Umbilical cord (tissue), 2 donors: ENCODE measurements around the gene TBC1D17. TPM values are rescaled to one million over a fixed set of nuclear protein-coding genes. Genes with fewer than 3 reads are reported as not detected.

Source experiments
- DNase-seq: peaks from one replicate; pipeline ENCODE4 v3.0.0-alpha.2; 2015; ENCODE audit warnings: low spot score
- total RNA-seq: library from RNA; depleted of rRNA; stranded (reverse); fragments of >200 nt; gene quantifications from one replicate; pipeline ENCODE4 v1.2.3, GENCODE V29; 2014; ENCODE audit warnings: low replicate concordance; ENCODE audit not compliant: insufficient read depth

The TBC1D17 gene
- total RNA-seq, 1 donor from 2014 or later, result 4.1 TPM

DNA sequence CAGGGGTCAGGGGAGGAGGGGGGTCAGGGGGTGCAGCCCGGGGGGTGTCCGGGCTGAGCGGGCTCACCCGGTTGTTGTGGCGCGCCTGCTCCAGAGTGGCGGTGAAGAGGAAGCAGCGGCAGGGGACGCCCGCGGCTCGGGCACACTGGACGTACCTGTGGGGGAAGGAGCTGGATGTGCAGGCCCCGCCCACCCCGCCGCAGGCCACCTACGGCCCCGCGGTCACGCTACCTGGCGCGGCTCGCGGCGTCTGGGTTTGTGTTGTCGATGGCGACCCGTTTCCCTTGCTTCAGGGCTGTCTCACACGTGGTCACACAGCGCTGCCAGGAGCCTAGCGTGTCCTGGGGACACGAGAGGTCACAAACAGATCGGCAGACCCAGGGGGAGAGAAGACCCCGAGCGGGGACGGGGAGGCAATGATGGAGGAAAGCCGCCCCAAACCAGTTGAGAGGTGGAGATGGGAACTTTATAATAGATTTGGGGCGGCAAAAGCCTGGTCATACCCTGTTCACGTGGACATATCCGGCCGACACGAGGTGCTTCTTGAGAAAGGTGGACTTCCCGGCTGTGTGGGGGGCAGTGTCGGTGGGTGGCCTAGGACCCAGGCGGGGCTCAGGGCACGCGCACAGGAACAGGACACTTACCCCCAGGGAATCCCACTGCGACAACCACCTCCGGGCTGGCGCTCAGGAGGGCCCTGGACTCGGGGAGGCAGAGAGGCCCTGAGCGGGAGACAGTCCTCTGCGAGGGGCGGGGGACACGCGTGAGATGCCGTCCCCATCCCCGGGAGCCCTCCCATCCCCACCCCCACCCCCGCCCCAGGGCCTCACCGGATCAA is 15.7 kb upstream of the TBC1D17 start:
- no peak for DNase-seq

DNA sequence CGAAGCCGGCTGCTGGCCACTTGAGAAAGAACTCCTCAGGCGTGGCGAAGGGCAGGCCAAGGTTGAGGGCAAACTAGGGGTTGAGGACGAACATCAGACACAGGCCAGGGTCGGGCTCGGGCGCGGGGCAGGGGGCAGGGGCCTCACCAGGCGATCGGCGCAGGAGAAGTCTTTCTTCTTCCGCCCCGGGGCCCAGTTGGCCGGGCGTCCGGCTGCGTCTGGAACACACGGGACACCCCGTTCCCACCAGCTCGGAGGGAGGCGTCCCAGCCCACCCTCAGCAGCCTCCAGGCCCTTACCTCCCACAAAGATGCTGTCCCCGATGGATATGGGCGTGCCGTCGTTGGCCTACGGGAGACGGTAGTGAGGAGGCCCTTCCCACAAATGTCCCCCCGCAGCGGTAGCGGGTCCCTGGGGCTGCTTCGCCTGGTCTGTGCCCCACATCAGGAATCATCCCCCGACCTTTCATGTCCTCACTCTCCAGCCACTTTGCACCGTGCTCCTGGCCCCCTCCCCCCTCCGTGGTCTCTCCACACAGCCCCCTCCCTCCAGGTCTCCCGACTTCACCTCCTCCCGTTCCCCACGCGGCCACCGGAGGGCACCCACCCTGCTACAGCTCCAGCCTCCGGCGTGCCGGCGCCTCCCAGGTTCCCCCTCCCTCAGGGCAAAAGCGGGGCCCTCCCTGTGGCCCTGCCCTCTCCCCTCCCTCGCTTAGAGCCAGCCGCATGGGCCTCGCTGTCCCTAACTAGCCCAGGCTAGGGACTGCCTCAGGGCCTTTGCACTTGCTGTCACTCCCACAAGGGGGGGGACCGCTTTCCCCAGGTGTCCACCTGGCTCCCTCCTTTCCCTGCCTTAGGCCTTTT is 14.9 kb upstream of the TBC1D17 start:
- no peak for DNase-seq

DNA sequence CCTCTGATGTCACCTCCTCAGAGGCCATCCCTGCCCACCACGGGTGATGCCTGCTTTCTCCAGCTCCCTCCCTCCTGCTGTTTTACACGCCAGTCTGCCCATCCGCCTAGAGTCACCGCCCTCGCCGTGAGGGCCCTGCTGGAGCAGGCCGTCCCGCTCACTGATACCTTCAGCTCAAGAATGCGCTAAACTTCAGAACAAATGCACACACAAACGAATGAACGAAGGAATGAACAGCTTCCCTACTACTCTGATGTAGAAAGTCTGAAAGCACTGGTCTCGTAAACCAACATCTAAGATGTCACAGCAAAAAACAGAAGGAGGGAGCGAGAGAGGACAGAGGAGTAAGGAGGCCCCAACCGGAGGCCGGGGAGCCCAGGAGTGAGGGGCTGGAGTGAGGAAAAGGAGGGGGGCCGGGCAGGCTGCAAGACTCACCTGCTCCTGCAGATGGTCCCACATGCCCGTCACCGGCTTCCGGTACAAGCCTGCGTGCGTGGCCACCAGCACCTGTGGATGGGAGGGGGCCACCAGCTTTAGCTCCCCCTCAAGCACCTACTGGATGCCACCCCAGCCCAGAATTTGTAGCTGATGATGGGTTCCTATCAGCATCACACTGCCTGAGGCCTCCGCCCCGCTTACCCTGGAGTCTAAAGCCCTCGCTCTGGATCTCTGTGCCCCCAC is 14.1 kb upstream of the TBC1D17 start:
- no peak for DNase-seq

DNA sequence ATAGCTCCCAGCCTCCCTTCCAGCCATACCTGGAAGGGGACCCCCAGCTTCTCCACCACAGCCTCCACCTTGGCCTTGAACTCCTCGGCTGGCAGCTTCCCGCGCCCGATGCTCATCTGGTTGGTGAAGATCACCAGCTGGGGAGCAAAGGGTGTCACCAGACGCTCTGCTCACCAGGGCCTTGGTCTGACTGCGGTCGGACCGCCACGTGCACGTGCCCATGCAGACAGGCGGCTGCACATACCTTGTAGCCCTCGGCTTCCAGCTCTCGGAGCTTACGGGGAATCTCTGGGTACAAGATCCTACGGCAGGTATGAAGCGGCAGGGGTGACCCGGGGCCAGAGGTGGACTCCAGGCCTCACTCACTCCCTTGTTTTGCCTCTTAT is 13.6 kb upstream of the TBC1D17 start:
- DNase-seq, result no peak

DNA sequence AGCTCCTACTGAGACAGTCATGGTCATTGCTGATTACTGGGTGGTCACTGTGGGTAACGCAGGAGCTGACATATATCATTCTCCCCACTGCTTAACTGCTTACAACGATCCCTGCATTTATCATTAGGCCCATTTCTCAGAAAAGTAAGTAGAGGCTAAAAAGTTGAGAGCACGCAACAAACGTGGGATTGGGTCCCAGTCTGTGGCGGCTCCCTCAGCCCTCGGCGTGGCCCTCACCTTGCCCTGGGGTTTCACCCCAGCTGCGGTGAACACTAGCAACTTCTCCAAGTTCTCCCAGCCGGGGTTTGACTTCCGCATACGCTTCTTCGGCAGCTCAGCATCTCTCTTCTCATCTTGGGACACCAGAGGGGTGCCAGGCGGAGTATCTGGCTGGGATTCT is 12.6 kb upstream of the TBC1D17 start:
- no peak for DNase-seq

DNA sequence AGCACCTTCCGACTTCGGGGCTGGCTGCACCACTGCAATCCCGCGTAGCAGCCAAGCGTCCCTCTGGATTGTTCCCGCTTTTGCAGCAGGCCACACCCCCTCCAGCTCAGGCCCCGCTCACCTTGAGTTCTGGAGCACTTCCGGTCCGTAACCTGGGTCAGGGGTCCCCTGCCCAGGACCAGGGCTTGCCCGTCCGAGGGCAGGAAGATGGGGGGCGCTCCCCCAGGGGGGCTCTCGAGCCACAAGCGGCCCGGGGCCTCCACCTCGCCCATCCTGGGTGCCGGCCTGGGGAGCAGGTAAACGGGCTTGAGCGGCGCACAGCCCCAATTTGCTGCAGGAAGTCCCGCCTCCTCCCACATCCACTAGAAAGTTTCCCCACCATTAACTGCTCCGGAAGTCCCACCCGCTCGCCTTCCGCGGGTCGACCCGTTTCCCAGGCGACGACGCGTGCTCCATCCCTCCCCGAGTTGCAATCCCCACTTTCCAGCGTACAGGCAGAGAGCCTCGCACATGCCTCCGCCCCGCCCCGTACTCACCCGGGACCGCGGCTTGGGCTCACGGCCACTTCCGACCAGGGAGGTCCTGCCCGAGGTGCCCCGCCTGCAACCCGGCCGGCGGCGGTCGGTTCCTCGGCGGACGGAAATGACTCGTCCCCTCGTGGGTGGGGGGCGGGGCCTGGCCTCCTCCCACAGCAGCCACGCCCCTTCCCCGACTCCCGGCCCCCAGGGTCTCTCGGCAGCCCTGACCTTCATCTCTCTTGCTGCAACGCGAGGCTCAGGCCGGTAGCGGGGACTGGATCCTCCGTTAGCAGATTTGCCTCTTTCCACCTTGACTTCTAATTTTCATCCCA is 10.3 kb upstream of the TBC1D17 start, which contains the start of gene PNKP:
PNKP (minus strand) TSS at position 644 of the 850 bp plus-strand sequence; CDS start at position 272, 372 bp downstream.
- peak; percentile 96 for DNase-seq

DNA sequence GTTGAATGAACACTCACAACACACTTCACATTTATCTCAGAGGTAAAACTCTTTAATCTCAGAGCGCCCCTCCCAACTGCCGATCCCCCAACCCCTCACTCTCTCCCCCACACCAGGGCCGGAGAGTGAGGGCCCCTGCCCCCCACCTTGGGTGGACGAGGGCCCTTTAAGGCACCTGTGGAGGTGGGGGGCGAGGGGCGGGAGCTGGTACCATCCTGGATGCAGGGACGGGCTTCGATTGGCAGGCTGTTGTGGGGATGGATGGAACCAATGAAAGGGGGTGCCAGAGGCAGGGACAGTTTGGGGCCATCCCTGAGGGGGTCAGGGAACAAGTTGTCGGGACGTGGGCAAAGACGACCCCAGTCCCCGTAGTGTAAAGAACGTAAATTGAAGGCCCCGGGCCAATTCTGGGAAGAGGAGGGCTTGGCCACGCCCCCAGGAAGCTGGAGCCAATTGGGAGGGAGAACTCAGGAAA is 8.5 kb upstream of the TBC1D17 start:
- DNase-seq, result no peak

DNA sequence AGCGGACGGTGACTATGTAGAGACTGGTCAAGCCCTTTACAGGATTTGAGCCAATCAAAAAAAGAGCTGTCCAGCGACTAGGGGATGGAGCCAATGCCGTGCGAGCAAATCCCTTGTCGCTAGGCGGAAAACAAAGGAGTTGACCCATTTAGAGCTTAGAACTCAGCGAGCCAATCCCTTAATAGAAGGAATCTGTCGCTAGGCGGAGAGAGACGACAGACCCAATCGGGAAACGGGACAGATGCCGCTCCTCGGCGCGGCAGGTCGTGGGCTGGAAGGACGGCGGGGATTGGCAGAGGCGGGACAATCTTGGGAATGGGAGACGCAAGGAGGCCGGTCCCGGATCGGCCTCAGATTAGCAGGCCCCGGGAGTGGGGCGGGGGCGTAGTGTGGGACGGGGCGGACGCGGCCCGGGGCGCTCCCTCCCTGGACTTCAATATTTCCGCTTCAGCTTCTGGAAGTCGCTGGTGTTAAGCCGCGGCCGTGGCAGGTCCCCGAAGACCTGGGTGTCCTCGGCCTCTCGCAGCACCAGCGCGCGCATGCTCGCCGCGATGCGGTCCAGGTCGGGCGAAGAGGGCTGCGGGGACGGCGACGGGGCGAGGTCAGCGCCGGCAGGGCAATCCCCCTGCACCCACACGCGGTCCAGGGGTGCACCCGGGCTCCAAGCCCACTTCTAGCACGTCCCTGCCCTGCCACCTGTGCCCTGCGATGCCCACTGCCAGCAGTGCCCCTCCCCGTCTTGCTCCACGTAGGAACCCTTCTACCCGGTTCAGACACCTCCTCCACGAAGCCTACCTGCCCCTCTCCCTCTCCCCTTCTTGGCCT is 7.8 kb upstream of the TBC1D17 start:
- DNase-seq, result peak; percentile 100

DNA sequence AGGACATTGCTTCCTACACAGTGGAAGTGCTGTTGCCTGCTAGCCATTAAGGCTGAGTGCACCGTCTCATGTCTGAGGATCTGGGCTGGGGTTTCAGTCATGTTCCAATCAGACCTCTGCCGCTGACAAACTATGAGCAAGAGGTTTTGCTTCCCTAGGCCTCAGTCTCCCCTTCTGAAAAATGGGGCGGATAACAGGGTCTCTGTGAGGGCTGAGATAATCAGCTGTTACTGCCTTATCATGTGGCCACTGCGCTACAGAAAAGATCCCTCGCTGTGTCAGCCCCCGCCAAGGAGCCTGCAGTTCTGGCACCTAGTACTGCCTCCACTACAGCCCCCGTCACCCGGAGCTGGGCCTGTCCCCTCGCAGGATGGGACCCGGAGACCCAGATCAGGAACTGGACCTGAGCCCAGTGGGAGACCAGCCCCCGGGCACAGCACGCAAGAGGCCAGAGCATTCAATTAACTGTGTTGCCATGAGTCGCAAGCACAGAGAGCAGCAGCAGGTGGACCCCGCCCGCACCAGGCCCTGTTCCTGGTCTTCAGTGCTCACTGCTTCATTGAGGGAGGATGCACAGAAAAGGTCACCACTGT is 7.1 kb upstream of the TBC1D17 start:
- no peak for DNase-seq

DNA sequence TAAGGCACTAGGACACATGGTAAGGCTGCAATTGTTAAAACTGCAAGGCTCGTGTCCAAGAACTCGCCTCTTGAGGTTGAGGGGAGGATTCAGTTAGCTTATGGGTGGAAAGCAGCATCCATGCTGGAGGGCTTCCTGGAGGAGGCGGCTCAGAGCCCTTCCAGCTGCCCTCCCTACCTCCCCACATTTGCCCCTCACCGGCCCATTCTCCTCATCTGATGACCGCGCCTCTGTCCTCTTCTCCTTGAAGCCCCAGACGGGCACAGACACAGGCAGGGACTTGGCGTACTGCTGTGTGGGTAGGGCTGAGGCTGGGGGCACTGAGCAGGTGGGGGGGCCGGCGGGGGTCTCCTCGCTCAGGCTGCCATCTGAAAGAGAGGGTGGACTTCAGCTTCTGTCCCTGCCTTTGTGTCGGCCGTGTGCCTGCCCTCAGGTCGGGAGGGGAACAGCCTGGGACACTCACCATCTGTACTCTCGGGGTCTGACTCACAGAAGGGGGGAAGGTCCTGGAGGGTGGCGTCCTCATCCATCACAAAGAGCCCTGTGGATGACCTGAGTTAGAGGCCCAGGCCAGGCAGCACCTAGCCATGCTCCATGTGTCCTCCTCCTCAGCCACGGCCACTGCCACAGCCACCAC is 6.0 kb upstream of the TBC1D17 start:
- DNase-seq, result no peak

DNA sequence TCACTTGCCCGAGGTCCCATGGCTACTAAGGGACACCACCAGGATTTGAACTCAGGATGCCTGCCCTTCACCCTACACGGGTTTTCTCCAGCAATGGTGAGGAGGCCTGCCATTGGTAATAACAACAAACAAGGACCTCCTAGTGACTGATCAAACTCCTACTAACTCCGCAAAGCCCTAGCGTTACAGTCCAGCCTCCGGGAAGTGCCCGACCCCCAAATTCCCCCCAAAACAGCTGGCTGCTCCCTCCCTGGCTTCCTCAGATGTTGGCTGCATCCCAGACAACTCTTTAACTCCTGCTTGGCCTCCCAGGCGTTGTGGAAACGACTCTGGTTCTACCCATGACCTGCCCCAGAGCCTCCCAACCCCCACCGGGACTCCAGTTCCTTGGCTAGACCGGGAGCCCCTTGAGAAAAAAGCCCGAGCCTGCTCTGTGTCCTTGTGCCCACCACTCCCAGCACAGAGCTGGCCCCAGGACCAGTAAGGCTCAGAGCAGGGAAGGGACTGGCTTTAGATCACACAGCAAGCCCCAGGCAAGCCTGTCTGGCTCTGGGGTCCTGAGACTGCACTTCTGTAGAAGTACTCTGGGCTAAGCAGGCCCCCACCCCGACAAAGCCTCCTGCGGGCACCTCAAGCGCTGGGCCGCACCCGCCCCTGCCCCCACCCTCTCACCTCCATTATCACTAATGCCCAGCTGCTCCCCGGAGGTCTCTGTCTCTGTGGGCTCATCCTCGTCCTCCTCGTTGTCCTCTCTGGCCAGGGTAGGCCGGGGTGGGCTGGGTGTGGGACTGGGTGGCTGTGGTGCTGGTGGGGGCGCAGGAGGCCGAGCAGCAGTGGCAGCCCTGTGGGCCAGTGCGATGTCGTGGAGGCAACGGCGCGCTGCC is 5.0 kb upstream of the TBC1D17 start:
- DNase-seq, result no peak

DNA sequence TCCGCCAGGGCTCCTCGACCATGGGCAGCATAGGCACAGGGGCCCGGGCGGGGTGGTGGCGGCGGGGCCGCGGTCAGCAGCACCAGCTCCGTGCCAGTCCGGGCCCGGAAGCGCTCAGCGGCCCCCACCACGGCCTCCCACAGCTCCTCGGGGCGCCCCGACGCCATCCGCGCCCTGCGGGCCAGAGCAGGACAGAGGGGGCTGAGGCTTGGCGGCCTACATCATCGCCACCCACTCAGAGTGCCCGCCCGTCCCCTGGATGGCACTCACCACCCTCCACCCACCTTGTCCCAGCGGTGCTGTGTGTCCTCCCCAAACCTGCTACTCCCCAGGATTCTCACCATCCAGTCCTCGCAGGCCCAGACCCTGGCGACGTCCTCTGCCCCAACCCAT is 4.4 kb upstream of the TBC1D17 start:
- DNase-seq, result no peak

DNA sequence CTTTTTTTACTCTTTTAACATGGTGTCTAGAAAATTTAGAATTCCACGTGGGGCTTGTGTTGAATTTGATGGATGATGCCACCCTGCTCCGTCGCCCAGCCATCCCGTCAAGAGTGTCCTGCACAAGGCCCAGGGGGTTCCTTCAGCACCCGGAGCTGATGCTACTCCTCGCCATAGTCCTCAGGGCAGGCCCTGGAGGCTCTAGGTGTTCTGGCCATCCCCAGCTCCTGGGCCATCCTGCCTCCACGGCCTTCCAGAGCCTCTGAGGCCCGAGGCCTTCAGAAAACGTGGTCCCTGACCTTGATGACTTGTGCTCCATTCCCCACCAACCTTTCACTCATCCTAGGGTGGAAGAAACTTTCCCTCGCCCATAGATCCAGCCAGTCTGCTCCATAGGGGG is 3.7 kb upstream of the TBC1D17 start:
- DNase-seq, result no peak

DNA sequence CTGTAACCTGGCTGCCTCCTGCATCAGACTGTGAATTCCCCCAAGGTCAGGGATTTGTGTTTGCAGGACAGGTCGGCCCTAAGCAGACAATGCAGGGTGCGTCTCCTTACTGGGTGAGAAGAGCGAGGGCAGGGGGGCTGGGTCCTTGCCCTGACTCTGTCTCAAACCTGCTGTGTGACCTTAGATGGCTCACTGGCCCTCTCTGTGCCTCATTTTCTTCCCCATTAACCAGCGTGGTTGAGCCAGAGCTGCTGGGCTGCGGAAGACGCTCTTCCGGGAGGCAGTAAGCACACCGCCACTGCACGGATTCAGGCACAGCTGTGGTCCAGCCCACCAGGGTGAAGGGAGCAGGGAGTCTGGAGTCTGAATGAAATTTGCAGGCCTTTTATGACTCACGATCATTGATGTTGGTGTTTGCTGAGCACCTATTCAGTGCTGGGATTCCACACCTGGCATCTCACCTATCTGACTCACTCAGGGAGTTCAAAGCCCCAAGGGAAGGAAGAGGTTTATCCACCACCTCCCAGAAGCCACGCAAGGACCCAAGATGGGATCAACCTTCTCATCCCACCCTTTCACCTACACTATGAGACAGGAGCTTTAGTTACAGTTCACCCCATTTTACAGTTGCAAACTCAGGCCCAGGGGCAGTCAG is 2.9 kb upstream of the TBC1D17 start:
- no peak for DNase-seq

DNA sequence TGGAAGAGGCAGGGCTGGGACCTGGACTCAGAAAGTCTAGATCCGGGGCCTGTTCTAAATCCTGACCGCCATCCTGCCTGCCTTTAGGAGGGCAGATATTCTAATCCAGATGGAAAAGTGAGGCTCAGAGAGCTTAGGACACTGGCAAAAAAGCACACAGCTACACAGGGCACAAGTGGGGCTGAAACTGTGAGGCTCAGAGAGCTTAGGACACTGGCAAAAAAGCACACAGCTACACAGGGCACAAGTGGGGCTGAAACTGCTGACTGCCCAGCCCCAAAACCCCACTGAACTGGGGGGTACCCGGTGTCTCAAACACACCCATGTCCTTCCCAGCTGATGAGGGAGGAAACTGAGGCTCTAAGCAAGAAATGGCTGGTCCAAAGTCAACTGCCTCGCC is 2.3 kb upstream of the TBC1D17 start:
- no peak for DNase-seq

DNA sequence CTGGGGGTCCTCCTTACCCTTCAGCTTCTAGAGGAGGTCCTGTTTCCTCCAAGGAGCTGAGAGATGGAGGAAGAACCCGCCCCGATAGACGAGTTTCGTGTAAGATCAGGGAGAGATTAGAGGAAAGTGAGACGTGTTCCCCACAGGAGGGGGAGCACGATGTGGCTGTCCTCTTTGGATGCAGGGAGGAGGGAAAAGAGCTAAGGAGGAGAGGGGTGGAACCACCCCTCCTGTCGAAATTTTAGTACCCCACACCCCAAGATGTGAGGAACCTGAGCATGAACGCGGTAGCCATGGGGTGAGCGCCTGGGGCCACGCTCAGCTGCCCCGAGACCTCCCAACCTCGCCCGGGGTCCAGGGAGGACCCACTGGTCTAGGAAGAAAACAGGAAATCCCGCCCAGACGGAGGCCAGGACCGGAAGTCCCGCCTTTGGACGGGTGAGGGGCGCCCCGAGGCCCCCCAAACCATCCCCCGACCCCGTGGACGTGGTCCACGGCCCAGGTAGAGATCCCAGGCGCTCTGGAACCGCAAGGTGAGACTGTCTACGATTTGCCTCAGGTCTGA is 1.6 kb upstream of the TBC1D17 start:
- peak; percentile 79 for DNase-seq

DNA sequence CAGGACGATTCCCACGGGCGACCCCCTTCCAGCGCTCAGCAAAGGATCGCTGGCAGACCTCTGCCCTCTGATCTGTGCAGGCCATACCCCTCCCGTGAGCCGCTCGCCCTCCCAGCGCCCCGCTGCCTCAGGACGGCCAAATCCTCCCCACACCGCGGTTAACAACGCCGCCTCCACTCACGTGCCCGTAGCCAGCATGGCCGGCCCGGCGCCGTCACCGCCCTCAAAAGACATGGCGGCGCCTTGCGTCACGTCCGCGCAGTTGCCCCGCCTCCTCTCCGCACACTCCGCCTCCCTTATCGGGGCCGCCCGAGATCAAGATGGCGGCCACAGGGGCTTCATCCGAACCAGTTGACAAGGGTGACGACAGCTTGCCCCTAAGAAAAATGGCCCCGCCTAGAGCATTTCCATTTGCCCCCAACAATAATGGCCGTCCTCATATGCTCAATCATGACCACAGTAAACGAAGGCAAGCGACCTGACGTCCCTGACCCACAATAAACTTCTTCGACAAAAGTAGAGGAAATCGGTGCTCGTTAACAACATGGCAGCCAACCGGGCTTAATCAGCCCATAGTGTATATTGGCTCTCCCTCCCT is 981 bp upstream of the TBC1D17 start:
- DNase-seq, result peak; percentile 99
